Right cardiac atrium (tissue), 5 donors: ENCODE results near the gene IMMP2L. TPM values are rescaled to one million over a fixed set of nuclear protein-coding genes. Genes with fewer than 3 reads are reported as not detected.

Experiments used
- ATAC-seq, 2 donors: fragments of 200-7000 bp; cut with Tn5 transposase; one replicate each; pipeline versions ENCODE4 v1.8.0 to v1.9.1; 2020; ENCODE audit warnings: moderate library complexity in 2 of 2, mild to moderate bottlenecking in 1 of 2
- DNase-seq, 3 donors: peaks; one replicate each; pipeline ENCODE4 v3.0.0-alpha.2; 2020
- H3K27ac ChIP-seq: one replicate; pipeline ENCODE4 v1.5.1; 2013; ENCODE audit warnings: mild to moderate bottlenecking, low read length, control low read depth, moderate library complexity
- H3K27me3 ChIP-seq: one replicate; pipeline ENCODE4 v1.6.1; 2013; ENCODE audit not compliant: control insufficient read depth, insufficient read depth
- H3K4me1 ChIP-seq: one replicate; pipeline ENCODE4 v1.6.1; 2013; ENCODE audit warnings: low read length; ENCODE audit not compliant: control insufficient read depth, insufficient read depth
- H3K4me3 ChIP-seq: one replicate; pipeline ENCODE4 v1.5.1; 2013; ENCODE audit warnings: low read length, control low read depth
- H3K9me3 ChIP-seq: one replicate; pipeline ENCODE4 v1.6.1; 2013; ENCODE audit warnings: low read length; ENCODE audit not compliant: control insufficient read depth
- WGBS: extraction: QIAGEN DNeasy Blood & Tissue Kit; methylation state at CpG from one replicate; pipeline ENCODE4 v1.1.7; 2013; 5-methylcytosine and 5-hydroxymethylcytosine counted together
- intact Hi-C, 4 donors: fragments of 100-400 bp; cut with DNase I; formaldehyde crosslinking; loops; one replicate each; pipeline versions ENCODE4 v1.11.0 to v1.14.0; 2022 to 2023
- polyA plus RNA-seq: library from polyadenylated mRNA; stranded (reverse); fragments of 200-250 nt; gene quantifications from one replicate; pipeline ENCODE4 v1.2.3, GENCODE V29; 2013
- total RNA-seq, 4 donors: library from RNA; stranded (reverse); fragmentation: NEBNext Ultra II Directional; extraction: Animal tissue kit (Norgen Biotek cat#: 25700); gene quantifications; one replicate each; pipeline ENCODE4 v1.2.1, GENCODE V29; 2021
- donor health status: healthy with polysubstance abuse.
- donor health status: DM: no; HTN: yes; CAD: no.
- donor health status: DM: no; HTN: no; CAD: no.
- donor health status: DM: no; HTN: yes; CAD: no; lungs with severe emphysema.
- donor health status: DM: yes; HTN: yes; CAD: no.

The IMMP2L gene
- total and polyA plus RNA-seq, 5 donors: 6.6 to 16.2 (median 13.9) TPM

DNA sequence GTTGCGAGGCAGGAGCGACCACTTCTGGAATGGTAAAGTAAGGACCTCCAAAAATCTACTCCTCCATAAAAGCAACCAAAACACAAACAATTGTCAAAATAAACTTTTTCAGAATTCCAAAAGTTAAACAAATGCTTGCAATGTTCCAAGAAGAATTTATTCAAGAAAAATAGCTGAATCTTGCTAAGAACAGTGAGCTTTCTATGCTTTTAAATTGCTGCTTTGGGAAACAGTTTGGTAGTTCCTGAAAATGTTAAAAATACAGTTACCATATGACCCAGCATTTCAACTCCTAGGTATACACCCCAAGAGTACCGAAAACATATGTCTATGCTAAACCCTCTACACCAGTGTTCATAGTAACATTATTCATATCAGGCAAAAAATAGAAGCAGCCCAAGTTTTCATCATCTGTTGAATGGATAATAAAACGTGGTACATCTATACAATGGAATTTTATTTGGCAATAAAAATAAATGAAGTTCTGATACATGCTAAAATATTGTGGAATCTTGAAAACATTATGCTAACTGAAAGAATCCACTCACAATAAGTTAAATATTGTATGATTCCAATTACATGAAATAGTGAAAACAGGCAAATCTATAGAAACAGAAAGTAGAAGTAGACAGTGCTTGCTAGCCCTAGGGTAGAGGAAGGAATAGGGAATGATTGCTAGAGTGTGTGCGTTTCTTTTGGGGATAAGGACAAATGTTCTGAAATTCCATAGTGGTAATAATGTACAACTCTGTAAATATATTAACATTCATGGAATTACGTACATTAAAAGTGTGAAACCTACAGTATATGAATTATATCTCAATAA, 414.4 kb downstream of the IMMP2L start:
- no peaks in the 10 kb centered on the region for H3K9me3 ChIP-seq
- no peak for DNase-seq
- intact Hi-C loops: no loop called here
- no peaks in the 10 kb centered on the region for H3K27me3 ChIP-seq
- H3K27ac ChIP-seq: no peak overlapping the region
- ATAC-seq: no peak
- 92% methylated on average over 6 of the region's 6 CpGs for WGBS
- peaks cover 2% of the 10 kb centered on the region for H3K4me1 ChIP-seq
- no peak overlapping the region for H3K4me3 ChIP-seq

DNA sequence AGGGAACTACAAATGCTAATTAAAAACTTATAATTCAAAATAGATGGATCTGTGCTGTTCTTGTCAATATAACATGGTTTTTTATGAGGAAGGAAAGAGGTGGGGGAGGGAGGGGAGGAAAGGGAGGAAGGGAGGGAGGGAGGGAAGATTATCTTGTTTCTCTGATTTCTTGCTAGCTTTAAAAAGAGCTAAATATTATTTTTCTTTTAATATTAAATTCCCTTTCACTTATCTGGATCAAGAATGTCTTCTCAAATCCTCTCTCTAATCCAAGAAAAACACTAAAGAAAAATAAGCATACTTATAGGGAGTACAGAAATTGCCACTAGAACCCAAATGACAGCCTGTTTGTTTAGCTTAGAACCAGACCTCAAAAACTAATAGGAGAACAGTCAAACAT, 416.2 kb downstream of the IMMP2L start:
- DNase-seq: no peak
- peaks cover 2% of the 10 kb centered on the region for H3K4me1 ChIP-seq
- H3K9me3 ChIP-seq: no peaks in the 10 kb centered on the region
- no peak for ATAC-seq
- H3K27ac ChIP-seq: no peak overlapping the region
- intact Hi-C loops: no loop called here
- no peak overlapping the region for H3K4me3 ChIP-seq
- H3K27me3 ChIP-seq: no peaks in the 10 kb centered on the region

DNA sequence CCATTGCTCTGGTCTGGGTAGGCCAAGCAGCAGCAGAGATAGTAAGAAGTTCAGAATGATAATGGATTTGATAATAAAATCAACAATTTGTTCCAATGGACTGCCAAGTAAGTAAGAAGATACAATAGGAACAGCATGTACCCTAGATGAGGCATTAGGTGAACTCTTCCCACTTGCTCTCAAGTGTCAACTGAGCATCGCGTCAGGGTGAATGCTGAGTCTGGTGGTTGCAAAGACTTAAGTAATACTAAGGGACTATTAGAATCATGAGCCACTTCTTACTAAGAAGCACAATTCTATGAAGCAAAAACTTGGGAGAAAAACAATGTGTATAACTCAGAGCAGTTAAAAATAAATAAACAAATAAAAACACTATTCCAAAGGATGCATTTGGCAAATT, 416.8 kb downstream of the IMMP2L start:
- 86% methylated on average over 2 of the region's 2 CpGs for WGBS
- no peak overlapping the region for H3K27ac ChIP-seq
- H3K27me3 ChIP-seq: no peaks in the 10 kb centered on the region
- H3K4me1 ChIP-seq: peaks cover 2% of the 10 kb centered on the region
- H3K4me3 ChIP-seq: no peak overlapping the region
- H3K9me3 ChIP-seq: no peaks in the 10 kb centered on the region
- DNase-seq (no peak), ATAC-seq (no peak)
- intact Hi-C loops: no loop called here

DNA sequence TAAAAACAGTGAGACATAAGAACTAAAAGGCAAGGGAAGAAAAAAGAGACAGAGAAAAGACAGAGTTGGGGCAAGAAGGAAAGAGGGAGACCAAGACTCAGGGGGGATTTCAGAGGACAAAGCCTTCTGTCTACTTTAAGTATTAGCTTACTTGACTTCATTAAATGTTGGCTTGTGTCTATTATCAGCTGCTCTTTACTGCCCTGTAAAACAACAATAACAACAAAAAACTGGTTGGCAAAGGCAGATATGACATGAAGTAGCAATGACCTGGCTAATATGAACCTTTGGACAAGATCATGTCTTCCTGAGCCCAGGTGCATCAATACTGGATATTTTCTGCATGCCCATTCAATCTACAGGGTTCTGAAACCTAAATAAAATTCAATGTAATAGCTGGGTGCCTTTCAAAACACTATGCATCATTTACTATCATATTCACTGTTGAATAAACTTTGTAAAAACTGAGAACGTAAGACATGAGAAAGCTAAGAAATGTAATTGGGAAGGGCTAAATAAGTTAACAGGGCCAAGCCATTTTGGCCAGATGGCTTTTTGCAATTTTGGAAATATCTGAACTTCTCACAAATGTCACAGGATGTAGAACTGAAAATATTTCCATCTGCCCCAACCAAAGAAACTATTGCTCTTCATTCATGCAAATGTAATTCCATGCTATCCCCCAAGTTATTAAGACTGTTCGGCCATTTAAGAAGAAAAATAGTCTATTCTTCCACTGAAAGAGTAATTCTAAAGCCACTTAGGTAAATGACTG, 422.0 kb downstream of the IMMP2L start:
- DNase-seq (no peak), ATAC-seq (no peak)
- Histone ChIP-seq H3K4me1 (peaks cover 3% of the 10 kb centered on the region), H3K4me3 (no peak overlapping the region), H3K27ac (no peak overlapping the region), H3K27me3 (no peaks in the 10 kb centered on the region), H3K9me3 (no peaks in the 10 kb centered on the region)
- WGBS: 78% methylated on average over 2 of the region's 2 CpGs
- intact Hi-C loops: no loop called here

DNA sequence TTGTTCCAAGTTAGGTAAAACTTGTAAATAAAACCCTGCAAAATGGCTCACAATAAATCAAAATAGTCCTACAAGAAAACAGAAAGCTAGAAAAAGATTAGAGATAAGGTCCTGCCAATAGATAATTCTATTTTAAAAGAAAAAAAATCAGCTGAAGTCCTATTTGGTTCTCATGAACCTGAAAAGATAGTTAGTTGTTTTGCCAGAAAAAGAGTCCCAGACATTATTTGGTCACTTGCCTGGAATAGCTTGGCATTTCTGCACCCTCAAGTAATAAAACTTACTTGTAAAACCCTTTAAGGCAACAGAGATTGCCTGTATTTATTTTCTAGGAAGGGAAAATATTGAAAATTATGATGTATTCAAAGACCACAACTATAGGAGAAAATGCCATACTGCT, 423.7 kb downstream of the IMMP2L start:
- no peak overlapping the region for H3K4me3 ChIP-seq
- DNase-seq: no peak
- no peaks in the 10 kb centered on the region for H3K9me3 ChIP-seq
- intact Hi-C loops: no loop called here
- H3K27me3 ChIP-seq: no peaks in the 10 kb centered on the region
- H3K4me1 ChIP-seq: peaks cover 3% of the 10 kb centered on the region
- no peak overlapping the region for H3K27ac ChIP-seq
- ATAC-seq: peak in 1 of 2 donors; percentile 25

DNA sequence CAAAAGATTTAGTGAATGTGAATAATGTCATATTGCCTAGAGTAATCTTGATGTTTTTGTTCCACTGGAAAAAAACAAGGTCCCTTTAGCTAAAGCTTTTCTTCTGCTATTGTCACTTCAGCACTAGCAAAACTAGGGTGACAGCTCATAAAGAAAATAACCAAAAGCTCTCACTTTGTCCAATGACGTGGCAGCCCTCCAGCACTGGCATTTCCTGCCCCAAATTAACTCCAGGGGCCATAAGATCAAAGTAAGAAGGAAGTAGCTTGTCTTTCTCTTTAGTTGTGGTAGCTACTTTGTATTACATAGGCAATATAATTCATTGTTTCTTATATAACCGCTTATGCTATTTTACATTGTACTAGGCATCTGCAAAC, 424.1 kb downstream of the IMMP2L start:
- Histone ChIP-seq H3K4me3 (no peak overlapping the region), H3K4me1 (peaks cover 3% of the 10 kb centered on the region), H3K27ac (peak overlapping the region; percentile 62), H3K9me3 (no peaks in the 10 kb centered on the region), H3K27me3 (no peaks in the 10 kb centered on the region)
- peak; percentile 69 to 82 (median 81) for DNase-seq
- WGBS: 38% methylated on average over 2 of the region's 2 CpGs
- ATAC-seq: peak; percentile 68 to 88
- intact Hi-C loops: no loop called here

DNA sequence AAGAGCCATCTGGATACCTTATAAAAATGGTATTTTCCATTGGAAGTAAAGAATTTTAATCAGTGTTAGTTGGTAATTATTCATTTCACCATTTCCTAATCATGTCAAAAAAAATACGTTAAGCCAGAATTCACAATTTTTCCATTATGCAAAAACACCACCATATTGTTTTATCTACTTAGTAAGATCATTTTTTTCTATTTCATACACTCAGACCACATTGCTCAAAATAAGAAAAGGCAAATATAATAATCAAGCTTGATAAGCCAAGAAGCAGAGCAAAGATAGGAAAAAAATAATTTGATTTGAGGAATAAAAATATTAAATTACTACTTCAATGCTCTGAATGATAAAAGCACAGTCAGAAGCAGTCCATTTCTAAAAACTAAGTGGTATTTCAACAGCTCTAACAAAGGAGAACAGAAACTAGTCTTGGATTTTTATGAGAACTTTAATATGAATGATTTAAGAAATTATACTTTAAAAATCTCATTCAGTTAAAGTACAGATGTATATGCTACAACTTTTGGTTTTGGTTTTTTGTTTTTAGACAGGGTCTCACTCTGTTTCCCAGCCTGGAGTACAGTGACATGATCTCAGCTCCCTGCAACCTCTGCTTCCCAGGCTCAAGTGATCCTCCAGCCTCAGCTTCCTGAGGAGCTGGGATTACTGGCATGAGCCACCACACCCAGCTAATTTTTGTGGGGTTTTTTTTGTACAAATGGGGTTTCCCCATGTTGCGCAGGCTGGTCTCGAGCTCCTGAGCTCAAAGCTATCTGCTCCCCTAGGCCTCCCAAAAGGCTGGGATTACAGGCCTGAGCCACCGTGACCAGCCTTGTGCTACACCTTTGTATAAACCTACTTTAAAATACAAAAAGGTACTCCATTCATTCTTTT, 424.7 kb downstream of the IMMP2L start:
- no peak overlapping the region for H3K4me3 ChIP-seq
- no peaks in the 10 kb centered on the region for H3K9me3 ChIP-seq

DNA sequence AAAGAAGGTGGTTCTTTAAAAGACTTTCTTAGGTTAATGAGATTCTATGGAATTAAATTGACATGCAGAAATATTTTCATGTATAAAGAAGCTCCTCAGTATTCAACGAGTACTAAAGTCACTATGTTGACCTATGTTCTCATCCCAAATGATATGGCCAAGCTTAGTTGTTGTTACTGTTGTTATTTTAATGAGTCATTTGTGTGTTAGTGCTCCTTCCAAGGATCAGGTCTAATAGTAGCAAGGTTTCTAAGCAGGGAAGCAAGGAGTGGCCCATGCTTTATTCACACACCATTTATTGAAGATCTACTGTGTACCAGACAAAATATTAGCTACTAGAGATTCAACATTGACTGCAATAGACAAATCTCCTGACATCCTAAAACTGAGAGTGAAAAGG, 429.5 kb downstream of the IMMP2L start:
- WGBS: 62% methylated on average over 1 of the region's 1 CpG
- Histone ChIP-seq H3K27ac (no peak overlapping the region), H3K27me3 (no peaks in the 10 kb centered on the region), H3K4me1 (peaks cover 1% of the 10 kb centered on the region), H3K4me3 (no peak overlapping the region), H3K9me3 (no peaks in the 10 kb centered on the region)
- DNase-seq (no peak), ATAC-seq (no peak)
- intact Hi-C loops: no loop called here

More for the DNA sequence above, 424.7 kb downstream of the IMMP2L start:
- Histone ChIP-seq H3K27me3 (no peaks in the 10 kb centered on the region), H3K4me1 (peaks cover 3% of the 10 kb centered on the region), H3K27ac (peak overlapping the region; percentile 62)
- DNase-seq: peak in 2 of 3 donors; percentile 20 to 36
- intact Hi-C loops: no loop called here
- peak in 1 of 2 donors; percentile 69 for ATAC-seq
- 70% methylated on average over 4 of the region's 4 CpGs for WGBS

DNA sequence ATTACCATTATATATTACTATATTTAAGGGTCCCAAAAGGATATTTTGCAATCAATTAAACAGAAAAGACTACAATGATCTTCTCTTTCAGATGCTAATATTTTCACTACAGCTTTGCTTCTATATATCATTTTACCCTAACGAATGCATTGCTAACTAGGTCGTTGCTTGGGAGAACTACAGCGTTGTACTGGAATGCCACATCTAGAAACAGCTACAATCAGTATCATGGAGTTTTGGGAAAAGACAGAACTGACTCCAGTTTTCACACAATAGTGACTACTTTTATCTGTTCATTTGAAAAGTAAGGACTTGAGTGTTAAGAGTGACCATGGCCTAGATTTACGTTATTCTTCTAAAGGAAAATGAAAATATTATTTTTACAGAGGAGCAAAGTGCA, 432.9 kb downstream of the IMMP2L start:
- no peak overlapping the region for H3K4me3 ChIP-seq
- no peaks in the 10 kb centered on the region for H3K27me3 ChIP-seq
- intact Hi-C loops: no loop called here
- no peaks in the 10 kb centered on the region for H3K4me1 ChIP-seq
- no peak for DNase-seq
- no peak overlapping the region for H3K27ac ChIP-seq
- no peaks in the 10 kb centered on the region for H3K9me3 ChIP-seq
- no peak for ATAC-seq
- 92% methylated on average over 4 of the region's 4 CpGs for WGBS

DNA sequence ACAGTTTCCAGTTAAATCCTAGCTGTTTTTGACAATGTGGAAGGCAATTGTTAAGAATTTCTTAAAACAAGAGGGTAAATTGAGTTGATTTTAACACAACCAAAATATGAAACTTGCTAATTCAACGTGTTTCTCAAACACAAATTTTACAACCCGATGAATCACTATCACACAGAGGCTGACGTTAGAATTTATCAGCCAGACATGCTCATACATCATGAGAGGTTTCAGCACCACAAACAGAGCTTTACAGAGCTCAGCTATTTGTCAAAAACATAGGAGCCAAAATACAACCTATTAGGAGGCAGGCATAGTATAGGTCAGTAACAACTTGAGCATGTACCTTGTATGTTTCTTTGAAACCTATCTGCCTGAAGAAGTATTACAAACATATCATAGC, 435.3 kb downstream of the IMMP2L start:
- WGBS: 17% methylated on average over 3 of the region's 3 CpGs
- DNase-seq (no peak), ATAC-seq (peak; percentile 43 to 61)
- Histone ChIP-seq H3K4me1 (no peaks in the 10 kb centered on the region), H3K4me3 (no peak overlapping the region), H3K27me3 (no peaks in the 10 kb centered on the region), H3K27ac (no peak overlapping the region), H3K9me3 (no peaks in the 10 kb centered on the region)
- intact Hi-C loops: no loop called here

DNA sequence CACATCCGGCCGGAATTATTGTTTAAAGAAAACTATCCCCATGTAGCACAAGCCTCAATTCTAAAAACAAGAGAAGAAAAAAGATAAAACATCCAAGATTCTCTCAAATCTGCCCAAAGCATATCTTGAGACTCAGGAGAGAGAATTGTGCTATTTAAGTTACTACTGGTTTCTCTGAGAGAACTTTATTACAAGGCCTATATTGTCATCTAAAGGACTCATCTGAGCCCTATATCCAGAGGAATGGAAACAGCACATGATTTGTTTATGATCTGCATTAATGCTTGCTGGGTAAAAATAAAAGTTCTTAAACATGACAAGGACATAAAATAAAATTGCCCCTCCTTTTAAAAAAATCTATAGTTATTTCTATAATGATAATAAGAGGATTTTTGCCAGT, 446.3 kb downstream of the IMMP2L start:
- H3K9me3 ChIP-seq: no peaks in the 10 kb centered on the region
- H3K4me3 ChIP-seq: no peak overlapping the region
- no peaks in the 10 kb centered on the region for H3K27me3 ChIP-seq
- peaks cover 2% of the 10 kb centered on the region for H3K4me1 ChIP-seq
- ATAC-seq (no peak), DNase-seq (no peak)
- intact Hi-C loops: no loop called here
- H3K27ac ChIP-seq: no peak overlapping the region
- 97% methylated on average over 2 of the region's 2 CpGs for WGBS
